ENCODE data around the gene TRIM10. TPM values are rescaled to one million over a fixed set of nuclear protein-coding genes. Genes with fewer than 3 reads are reported as not detected.

Gene TRIM10, protein sequence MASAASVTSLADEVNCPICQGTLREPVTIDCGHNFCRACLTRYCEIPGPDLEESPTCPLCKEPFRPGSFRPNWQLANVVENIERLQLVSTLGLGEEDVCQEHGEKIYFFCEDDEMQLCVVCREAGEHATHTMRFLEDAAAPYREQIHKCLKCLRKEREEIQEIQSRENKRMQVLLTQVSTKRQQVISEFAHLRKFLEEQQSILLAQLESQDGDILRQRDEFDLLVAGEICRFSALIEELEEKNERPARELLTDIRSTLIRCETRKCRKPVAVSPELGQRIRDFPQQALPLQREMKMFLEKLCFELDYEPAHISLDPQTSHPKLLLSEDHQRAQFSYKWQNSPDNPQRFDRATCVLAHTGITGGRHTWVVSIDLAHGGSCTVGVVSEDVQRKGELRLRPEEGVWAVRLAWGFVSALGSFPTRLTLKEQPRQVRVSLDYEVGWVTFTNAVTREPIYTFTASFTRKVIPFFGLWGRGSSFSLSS
- total RNA-seq (2022): not detected in 2 replicates
- Bru-seq, nascent RNA: not detected
- percentile 8 among the genes with signal in this experiment for BruChase-seq, experiment 1, labeled RNA remaining after a 6-hour chase
- BruChase-seq, experiment 2, labeled RNA remaining after a 2-hour chase: not detected
- long read RNA-seq: 0 reads

DNA sequence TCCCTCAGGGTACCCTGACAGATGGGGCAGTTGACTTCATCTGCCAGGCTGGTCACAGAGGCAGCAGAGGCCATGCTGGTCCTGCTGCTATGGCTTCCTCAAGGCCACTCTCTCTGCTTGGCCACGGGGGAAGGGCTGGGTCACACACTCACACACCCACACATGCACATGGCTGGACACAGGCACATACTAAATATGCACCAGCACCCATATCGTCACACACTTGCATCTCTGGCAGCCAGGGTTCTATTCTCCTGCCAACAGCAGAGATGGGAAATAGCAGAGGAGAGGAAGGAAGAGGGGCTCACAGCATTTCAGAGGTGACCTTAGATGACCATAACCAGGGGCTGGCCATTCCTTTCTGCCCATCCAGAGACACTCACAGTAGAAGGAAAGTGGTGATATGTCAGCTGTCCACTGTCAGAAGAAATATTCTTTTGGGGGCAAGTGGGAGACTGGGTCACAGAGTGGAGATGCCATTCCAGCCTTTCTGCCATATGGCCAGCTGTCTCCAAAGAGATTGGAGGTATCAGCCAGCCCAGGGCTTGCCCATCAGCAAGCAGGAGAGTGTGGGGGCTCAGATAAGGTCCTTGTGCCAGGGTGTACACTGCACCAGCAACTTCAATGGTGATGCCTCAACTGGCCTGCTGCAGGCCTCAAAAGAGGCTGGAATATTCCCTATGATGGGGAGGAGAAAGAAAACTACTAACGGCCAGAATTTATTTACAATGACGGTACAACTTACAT, at the start of gene TRIM10:
Gene TRIM10 (minus strand): TSS at position 427 of the 747 bp plus-strand sequence. CDS start 353 bp downstream, at position 74.
- peaks cover 6% of the 10 kb centered on the region for H3K4me1 Mint-ChIP-seq (ENCODE audit: insufficient read depth, unreplicated experiment)
- no peak within 1 kb of the TSS for H3K4me3 Mint-ChIP-seq (ENCODE audit: unreplicated experiment)
- intact Hi-C loops (cut with micrococcal nuclease): no loop called here
- no TSS peak for BruUV-seq (replicated peaks)
- ChIA-PET CTCF (interaction anchor here (0.6 to 2.7 kb wide), 3 partner anchors 29 to 807 kb away, joined by 3 to 11 read pairs (median 4); no protein-coding TSS in a partner anchor), POLR2A (no interaction called here)
- no peaks in the 10 kb centered on the region for H3K36me3 Mint-ChIP-seq (ENCODE audit: insufficient read depth, unreplicated experiment)
- H3K27me3 Mint-ChIP-seq (ENCODE audit: insufficient read depth, unreplicated experiment): no peaks in the 10 kb centered on the region
- DNase-seq (ENCODE audit: unreplicated experiment): no peak
- no peaks in the 10 kb centered on the region for H3K9me3 Mint-ChIP-seq (ENCODE audit: unreplicated experiment)
- TF ChIP-seq, protein P1, sequence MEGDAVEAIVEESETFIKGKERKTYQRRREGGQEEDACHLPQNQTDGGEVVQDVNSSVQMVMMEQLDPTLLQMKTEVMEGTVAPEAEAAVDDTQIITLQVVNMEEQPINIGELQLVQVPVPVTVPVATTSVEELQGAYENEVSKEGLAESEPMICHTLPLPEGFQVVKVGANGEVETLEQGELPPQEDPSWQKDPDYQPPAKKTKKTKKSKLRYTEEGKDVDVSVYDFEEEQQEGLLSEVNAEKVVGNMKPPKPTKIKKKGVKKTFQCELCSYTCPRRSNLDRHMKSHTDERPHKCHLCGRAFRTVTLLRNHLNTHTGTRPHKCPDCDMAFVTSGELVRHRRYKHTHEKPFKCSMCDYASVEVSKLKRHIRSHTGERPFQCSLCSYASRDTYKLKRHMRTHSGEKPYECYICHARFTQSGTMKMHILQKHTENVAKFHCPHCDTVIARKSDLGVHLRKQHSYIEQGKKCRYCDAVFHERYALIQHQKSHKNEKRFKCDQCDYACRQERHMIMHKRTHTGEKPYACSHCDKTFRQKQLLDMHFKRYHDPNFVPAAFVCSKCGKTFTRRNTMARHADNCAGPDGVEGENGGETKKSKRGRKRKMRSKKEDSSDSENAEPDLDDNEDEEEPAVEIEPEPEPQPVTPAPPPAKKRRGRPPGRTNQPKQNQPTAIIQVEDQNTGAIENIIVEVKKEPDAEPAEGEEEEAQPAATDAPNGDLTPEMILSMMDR (IDR thresholded peaks at IDR 0.05; ENCODE audit: unreplicated experiment): no peak
- no peak within 1 kb of the TSS for H3K27ac Mint-ChIP-seq (ENCODE audit: low read depth, unreplicated experiment)

DNA sequence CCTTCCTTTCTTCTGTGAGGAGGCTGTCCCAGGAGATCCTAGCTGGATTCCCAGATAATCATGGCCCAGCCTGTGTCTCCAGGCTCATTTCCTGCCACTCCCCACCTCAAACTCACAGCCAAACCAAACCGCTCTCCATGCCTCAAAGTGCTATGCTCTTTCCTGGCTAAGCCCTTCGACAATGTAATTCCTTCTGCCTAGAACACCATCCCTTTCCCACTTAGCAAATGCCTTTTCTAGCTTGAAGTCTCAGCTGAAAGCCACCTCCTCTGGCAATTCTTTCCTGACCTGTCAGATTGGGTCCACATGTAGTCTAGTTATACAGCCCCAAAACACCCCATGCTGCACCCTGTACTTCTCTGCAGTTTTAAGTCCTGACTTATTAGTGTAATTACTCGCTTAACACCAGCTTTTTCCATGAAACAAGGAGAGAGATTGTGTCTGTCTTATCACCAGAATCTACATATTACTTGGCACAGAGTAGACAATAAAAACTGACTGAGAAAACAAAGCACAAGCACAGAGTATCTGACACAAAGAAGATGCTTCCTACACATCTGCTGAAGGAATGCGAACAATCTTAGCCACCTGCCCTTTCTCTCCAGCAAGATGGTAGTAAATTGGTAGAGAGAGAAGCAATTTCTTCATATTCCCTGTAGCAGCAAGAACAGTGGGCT, 46.7 kb upstream of the TRIM10 start:
- BruUV-seq (replicated peaks): no TSS peak
- Mint-ChIP-seq H3K36me3 (ENCODE audit: insufficient read depth, unreplicated experiment) (peaks cover 45% of the 10 kb centered on the region), H3K27me3 (ENCODE audit: insufficient read depth, unreplicated experiment) (no peaks in the 10 kb centered on the region), H3K4me1 (ENCODE audit: insufficient read depth, unreplicated experiment) (peaks cover 48% of the 10 kb centered on the region), H3K9me3 (ENCODE audit: unreplicated experiment) (no peaks in the 10 kb centered on the region), H3K27ac (ENCODE audit: low read depth, unreplicated experiment) (peak overlapping the region; percentile 36), H3K4me3 (ENCODE audit: unreplicated experiment) (peak overlapping the region; percentile 50)
- TF ChIP-seq, protein P1 (IDR thresholded peaks at IDR 0.05; ENCODE audit: unreplicated experiment): no peak
- DNase-seq (ENCODE audit: unreplicated experiment): peak; percentile 58
- POLR2A ChIA-PET: interaction anchor here (0.7 to 2.6 kb wide), 13 partner anchors 8 to 146 kb away, joined by 3 to 14 read pairs (median 6); partner anchors contain the start of genes PPP1R11 and TRIM39
- CTCF ChIA-PET: interaction anchor here (0.8 to 1.6 kb wide), 3 partner anchors 12 to 76 kb away, joined by 3 to 6 read pairs (median 3); no protein-coding TSS in a partner anchor
- intact Hi-C loops (cut with micrococcal nuclease): no loop called here

DNA sequence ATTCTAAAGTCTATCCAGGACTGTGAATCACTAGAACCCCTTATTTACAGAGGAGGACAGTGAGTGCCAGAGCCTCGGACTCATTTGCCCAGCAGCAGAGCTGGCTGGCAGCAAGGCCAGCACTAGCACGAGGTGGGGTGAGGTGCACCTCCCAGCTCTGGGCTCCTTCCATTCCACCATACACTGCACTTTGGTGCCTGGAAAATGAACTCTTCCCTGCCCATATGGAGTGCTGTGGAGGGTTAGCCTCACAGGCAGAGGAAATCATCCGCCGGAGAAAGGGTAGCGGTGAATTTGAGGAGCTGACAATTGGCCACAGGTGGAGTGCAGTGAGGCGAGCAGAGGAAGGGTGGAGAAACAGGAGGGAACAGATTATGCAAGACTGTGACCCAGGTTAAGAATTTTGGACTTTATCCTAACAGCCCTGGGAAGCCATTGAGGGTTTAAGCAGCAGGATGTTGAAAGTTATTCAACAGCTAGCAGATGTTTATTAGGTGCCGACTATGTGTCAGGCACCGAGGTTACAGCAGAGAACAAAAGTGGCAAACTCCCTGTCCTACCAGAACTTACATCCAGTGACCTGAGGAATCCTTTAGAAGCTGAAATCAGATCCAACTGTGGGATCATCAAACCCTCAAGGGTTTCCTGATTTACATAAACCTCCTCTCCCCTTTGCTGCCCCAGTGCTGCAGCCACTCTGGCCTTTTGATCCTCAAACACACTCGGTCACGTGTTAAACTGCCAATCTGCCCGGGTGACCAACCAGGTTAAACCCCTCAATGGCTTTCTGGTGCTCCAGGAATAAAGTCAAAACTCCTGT, 46.0 kb upstream of the TRIM10 start:
- peak overlapping the region; percentile 36 for H3K27ac Mint-ChIP-seq (ENCODE audit: low read depth, unreplicated experiment)
- ChIA-PET POLR2A (interaction anchor here (0.5 to 2.6 kb wide), 18 partner anchors 9 to 996 kb away, joined by 3 to 14 read pairs (median 4); partner anchors contain the start of genes POLR1H, PPP1R11 and TRIM39), CTCF (interaction anchor here (0.6 to 1.6 kb wide), 4 partner anchors 12 to 1788 kb away, joined by 3 to 6 read pairs (median 4); no protein-coding TSS in a partner anchor)
- peak overlapping the region; percentile 50 for H3K4me3 Mint-ChIP-seq (ENCODE audit: unreplicated experiment)
- no peaks in the 10 kb centered on the region for H3K9me3 Mint-ChIP-seq (ENCODE audit: unreplicated experiment)
- TF ChIP-seq, protein P1 (IDR thresholded peaks at IDR 0.05; ENCODE audit: unreplicated experiment): no peak
- peaks cover 50% of the 10 kb centered on the region for H3K4me1 Mint-ChIP-seq (ENCODE audit: insufficient read depth, unreplicated experiment)
- DNase-seq (ENCODE audit: unreplicated experiment): peak; percentile 87
- H3K36me3 Mint-ChIP-seq (ENCODE audit: insufficient read depth, unreplicated experiment): peaks cover 49% of the 10 kb centered on the region
- BruUV-seq (replicated peaks): no TSS peak
- H3K27me3 Mint-ChIP-seq (ENCODE audit: insufficient read depth, unreplicated experiment): no peaks in the 10 kb centered on the region
- intact Hi-C loops (cut with micrococcal nuclease): no loop called here

All from MCF 10A (cell line).